SK-N-SH (cell line): ENCODE measurements around the gene CLIC3.

ENCODE experiments used
- CTCF ChIP-seq: fragments of 200-600 bp; sonication (generic); IDR thresholded peaks from 2 replicates; pipeline ENCODE4 v1.6.1; 2017; ENCODE audit warnings: antibody characterized with exemption, mild to moderate bottlenecking, moderate library complexity
- GATA2 ChIP-seq: sonication (generic); formaldehyde crosslinking; IDR thresholded peaks from 2 replicates; pipeline ENCODE4 v1.5.0; 2020; ENCODE audit warnings: mild to moderate bottlenecking, missing genetic modification reagents
- MXI1 ChIP-seq: IDR thresholded peaks from 2 replicates; pipeline ENCODE4 v1.6.1; 2012; ENCODE audit warnings: mild to moderate bottlenecking, low read depth, low read length, improper control_type of control experiment
- POLR2AphosphoS5 ChIP-seq: IDR thresholded peaks from 2 replicates; pipeline ENCODE4 v1.6.1; 2012; ENCODE audit warnings: low read depth, low read length
- RCOR1 ChIP-seq: fragments of 150-350 bp; IDR thresholded peaks from 2 replicates; pipeline ENCODE4 v1.6.1; 2017; ENCODE audit warnings: antibody characterized with exemption, low read length
- REST ChIP-seq: IDR thresholded peaks from 2 replicates; pipeline ENCODE4 v1.6.1; 2012; ENCODE audit warnings: mild to moderate bottlenecking, low read depth, low read length, moderate library complexity

- TF ChIP-seq CTCF: no peak
- no peak for TF ChIP-seq REST
- TF ChIP-seq POLR2AphosphoS5: no peak
- no peak for TF ChIP-seq RCOR1
- TF ChIP-seq MXI1: no peak
- TF ChIP-seq GATA2 (CRISPR knock-in tag): no peak
Observed at GRCh38 chr9:137001857-137002645, 5.7 kb upstream of the CLIC3 start.
